Neural cell (in vitro differentiated cells): ENCODE measurements around the gene ANP32B. TPM values are rescaled to one million over a fixed set of nuclear protein-coding genes. Genes with fewer than 3 reads are reported as not detected.

ENCODE experiments used
- H2AFZ ChIP-seq: fragments of 200-600, 300-800 bp; sonication (generic), shearing (Covaris generic); 2 replicates; pipeline ENCODE4 v1.6.0; 2014; ENCODE audit warnings: low read depth, mild to moderate bottlenecking, antibody characterized with exemption, low read length, moderate library complexity
- H3F3A ChIP-seq: fragments of 200-600 bp; shearing (Covaris generic); 2 replicates; pipeline ENCODE4 v1.6.1; 2016; ENCODE audit warnings: mild to moderate bottlenecking, moderate library complexity, mixed read lengths, antibody characterized with exemption, low read length; ENCODE audit not compliant: insufficient read depth, poor library complexity, severe bottlenecking
- H3K27ac ChIP-seq: fragments of 200-600, 300-800 bp; sonication (generic), shearing (Covaris generic); 2 replicates; pipeline ENCODE4 v1.5.1; 2014; ENCODE audit warnings: mild to moderate bottlenecking, low read length, moderate library complexity
- H3K27me3 ChIP-seq: fragments of 300-800, 200-600 bp; sonication (generic), shearing (Covaris generic); 2 replicates; pipeline ENCODE4 v1.6.0; 2014; ENCODE audit warnings: mild to moderate bottlenecking, low read depth, low read length, moderate library complexity; ENCODE audit not compliant: insufficient read depth
- H3K36me3 ChIP-seq: fragments of 300-800, 200-600 bp; sonication (generic), shearing (Covaris generic); 2 replicates; pipeline ENCODE4 v1.5.1; 2014; ENCODE audit warnings: mild to moderate bottlenecking, antibody characterized with exemption, low read length, moderate library complexity; ENCODE audit not compliant: insufficient read depth
- H3K4me2 ChIP-seq: fragments of 300-800, 200-600 bp; sonication (generic), shearing (Covaris generic); 2 replicates; pipeline ENCODE4 v1.6.0; 2014; ENCODE audit warnings: mild to moderate bottlenecking, low read length
- H3K4me3 ChIP-seq: fragments of 300-800, 200-600 bp; sonication (generic), shearing (Covaris generic); 2 replicates; pipeline ENCODE4 v1.5.1; 2014; ENCODE audit warnings: mild to moderate bottlenecking, low read length, moderate library complexity
- H3K79me2 ChIP-seq: fragments of 200-600 bp; shearing (Covaris generic); replicated peaks from 2 replicates; pipeline ENCODE4 v1.6.0; 2014; ENCODE audit warnings: mild to moderate bottlenecking, low read length, moderate library complexity; ENCODE audit not compliant: insufficient read depth
- H3K9ac ChIP-seq: fragments of 300-800, 200-600 bp; sonication (generic), shearing (Covaris generic); 2 replicates; pipeline ENCODE4 v1.6.1; 2016; ENCODE audit warnings: mild to moderate bottlenecking, low read length, mixed read lengths
- H3K9me2 ChIP-seq: fragments of 200-600 bp; shearing (Covaris generic); 2 replicates; pipeline ENCODE4 v1.6.1; 2016; ENCODE audit warnings: mild to moderate bottlenecking, low read length, mixed read lengths; ENCODE audit not compliant: insufficient read depth
- H3K9me3 ChIP-seq: fragments of 200-600, 300-800 bp; sonication (generic), shearing (Covaris generic); 2 replicates; pipeline ENCODE4 v1.6.1; 2016; ENCODE audit warnings: mild to moderate bottlenecking, mixed run types, low read length, moderate library complexity, mixed read lengths
- H4K20me1 ChIP-seq: fragments of 200-600 bp; shearing (Covaris generic); 2 replicates; pipeline ENCODE4 v1.6.1; 2016; ENCODE audit warnings: mild to moderate bottlenecking, mixed run types; ENCODE audit not compliant: insufficient read depth
- EP300 ChIP-seq: fragments of 450-650 bp; conservative IDR thresholded peaks from 2 replicates; pipeline ENCODE4 v1.6.1; 2014; ENCODE audit warnings: antibody characterized with exemption, mild to moderate bottlenecking, moderate library complexity; ENCODE audit not compliant: poor library complexity, severe bottlenecking
- EZH2 ChIP-seq: fragments of 200-600, 300-800 bp; shearing (Covaris generic), sonication (generic); IDR thresholded peaks from 2 replicates; pipeline ENCODE4 v1.6.1; 2014; ENCODE audit warnings: antibody characterized with exemption, low read length, borderline replicate concordance, mild to moderate bottlenecking; ENCODE audit not compliant: insufficient read depth, poor library complexity, severe bottlenecking
- RAD21 ChIP-seq: fragments of 450-650 bp; conservative IDR thresholded peaks from 2 replicates; pipeline ENCODE4 v1.6.1; 2014; ENCODE audit warnings: antibody characterized with exemption, mild to moderate bottlenecking, moderate library complexity
- SMC3 ChIP-seq: fragments of 450-650 bp; conservative IDR thresholded peaks from 2 replicates; pipeline ENCODE4 v1.6.1; 2014; ENCODE audit warnings: antibody characterized with exemption, mild to moderate bottlenecking, moderate library complexity; ENCODE audit not compliant: poor library complexity
- TAF1 ChIP-seq: IDR thresholded peaks from 2 replicates; pipeline ENCODE4 v1.6.1; 2012; ENCODE audit warnings: low read depth
- polyA plus RNA-seq: library from polyadenylated mRNA; depleted of rRNA; stranded (reverse); fragments of >200 nt; gene quantifications from 2 replicates; pipeline ENCODE4 v1.2.3, GENCODE V29; 2014
- TF ChIP-seq, protein P1 (sequence below): fragments of 450-650 bp; IDR thresholded peaks from 2 replicates; pipeline ENCODE4 v1.5.1; 2014; ENCODE audit warnings: antibody characterized with exemption, mild to moderate bottlenecking, moderate library complexity; ENCODE audit not compliant: poor library complexity, severe bottlenecking
- TF ChIP-seq, protein P2 (sequence below): IDR thresholded peaks from 2 replicates; pipeline ENCODE4 v1.6.1; 2012; ENCODE audit warnings: borderline replicate concordance

The ANP32B gene
- polyA plus RNA-seq, 1 donor from 2014 or later, result 4.1 TPM

DNA sequence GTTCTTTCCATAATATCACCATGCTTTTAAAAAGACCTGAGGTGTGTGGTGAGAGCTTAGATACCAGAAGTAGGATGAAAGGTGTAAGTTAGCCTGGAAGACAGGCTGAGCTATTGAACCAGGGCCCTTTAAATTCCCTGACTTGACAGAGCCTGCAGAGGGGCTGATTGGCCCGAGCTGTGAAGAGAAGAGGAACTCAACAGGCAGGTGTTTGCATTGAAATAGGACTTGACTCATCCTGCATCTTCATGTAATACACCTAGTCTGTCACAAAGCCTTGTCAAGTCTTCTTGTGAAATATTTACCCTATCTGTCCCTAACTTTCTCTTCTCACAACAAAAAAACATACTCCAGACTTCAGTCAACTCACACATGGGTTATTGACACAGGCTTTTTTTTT, 16.6 kb upstream of the ANP32B start:
- no peak overlapping the region for H3K27ac ChIP-seq
- H3K79me2 ChIP-seq, result no peaks in the 10 kb centered on the region
- H3K27me3 ChIP-seq, result no peaks in the 10 kb centered on the region
- H3K9me3 ChIP-seq, result no peaks in the 10 kb centered on the region
- no peaks in the 10 kb centered on the region for H3F3A ChIP-seq
- TF ChIP-seq SMC3, result no peak
- H3K4me3 ChIP-seq, result no peak overlapping the region
- no peak overlapping the region for H2AFZ ChIP-seq
- no peak overlapping the region for H3K9ac ChIP-seq
- H3K4me2 ChIP-seq, result no peak overlapping the region
- no peaks in the 10 kb centered on the region for H3K36me3 ChIP-seq
- no peaks in the 10 kb centered on the region for H3K9me2 ChIP-seq
- no peaks in the 10 kb centered on the region for H4K20me1 ChIP-seq

DNA sequence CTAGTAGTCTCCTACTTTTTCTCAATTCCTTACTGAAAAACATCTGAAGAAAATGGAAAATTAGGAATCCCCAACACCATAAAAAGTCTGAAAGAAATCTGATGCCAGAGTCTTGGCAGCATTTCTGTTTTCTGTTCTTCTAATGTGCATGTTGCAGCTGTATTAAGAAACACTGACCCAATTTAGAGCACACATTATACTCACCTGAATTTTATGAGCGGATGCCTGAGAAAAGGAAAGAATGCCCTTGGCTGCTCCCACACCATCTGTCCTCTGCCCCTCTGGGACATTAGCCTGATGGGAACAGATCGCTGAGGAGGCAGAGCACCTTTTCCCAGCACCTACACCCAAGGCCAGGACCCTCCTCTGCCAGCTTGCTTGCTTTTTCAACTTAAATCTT, 14.1 kb upstream of the ANP32B start:
- no peak for TF ChIP-seq EP300
- no peak for TF ChIP-seq SMC3
- TF ChIP-seq RAD21, result no peak
- TF ChIP-seq, protein P1, sequence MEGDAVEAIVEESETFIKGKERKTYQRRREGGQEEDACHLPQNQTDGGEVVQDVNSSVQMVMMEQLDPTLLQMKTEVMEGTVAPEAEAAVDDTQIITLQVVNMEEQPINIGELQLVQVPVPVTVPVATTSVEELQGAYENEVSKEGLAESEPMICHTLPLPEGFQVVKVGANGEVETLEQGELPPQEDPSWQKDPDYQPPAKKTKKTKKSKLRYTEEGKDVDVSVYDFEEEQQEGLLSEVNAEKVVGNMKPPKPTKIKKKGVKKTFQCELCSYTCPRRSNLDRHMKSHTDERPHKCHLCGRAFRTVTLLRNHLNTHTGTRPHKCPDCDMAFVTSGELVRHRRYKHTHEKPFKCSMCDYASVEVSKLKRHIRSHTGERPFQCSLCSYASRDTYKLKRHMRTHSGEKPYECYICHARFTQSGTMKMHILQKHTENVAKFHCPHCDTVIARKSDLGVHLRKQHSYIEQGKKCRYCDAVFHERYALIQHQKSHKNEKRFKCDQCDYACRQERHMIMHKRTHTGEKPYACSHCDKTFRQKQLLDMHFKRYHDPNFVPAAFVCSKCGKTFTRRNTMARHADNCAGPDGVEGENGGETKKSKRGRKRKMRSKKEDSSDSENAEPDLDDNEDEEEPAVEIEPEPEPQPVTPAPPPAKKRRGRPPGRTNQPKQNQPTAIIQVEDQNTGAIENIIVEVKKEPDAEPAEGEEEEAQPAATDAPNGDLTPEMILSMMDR, result no peak
- Histone ChIP-seq H3K9me3 (no peaks in the 10 kb centered on the region), H3K4me2 (no peak overlapping the region), H3K27ac (no peak overlapping the region), H3F3A (no peaks in the 10 kb centered on the region), H2AFZ (no peak overlapping the region), H3K79me2 (no peaks in the 10 kb centered on the region), H4K20me1 (no peaks in the 10 kb centered on the region), H3K4me3 (no peak overlapping the region), H3K36me3 (no peaks in the 10 kb centered on the region), H3K9me2 (no peaks in the 10 kb centered on the region), H3K9ac (no peak overlapping the region), H3K27me3 (peaks cover 2% of the 10 kb centered on the region)

DNA sequence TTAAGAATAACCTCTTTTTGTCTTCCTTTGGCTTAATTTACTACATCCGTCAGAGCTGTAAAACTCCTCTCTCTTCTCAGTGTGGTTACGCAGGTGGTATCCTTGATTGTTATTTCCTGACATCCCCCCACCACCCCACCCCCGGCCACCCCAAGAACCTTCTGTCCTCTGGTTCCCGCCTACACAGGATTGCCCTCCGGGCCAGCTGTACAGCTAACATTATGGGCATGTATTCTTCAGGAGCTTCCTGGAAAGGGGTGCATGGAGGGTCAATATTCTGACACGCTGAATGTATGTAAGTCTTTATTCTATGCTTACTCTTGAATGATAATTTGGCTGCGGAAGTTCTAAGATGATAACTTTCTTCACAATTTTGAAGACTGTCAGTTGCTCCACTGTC, 13.0 kb upstream of the ANP32B start:
- no peak overlapping the region for H3K9ac ChIP-seq
- H3K79me2 ChIP-seq, result no peaks in the 10 kb centered on the region
- H2AFZ ChIP-seq, result no peak overlapping the region
- H3K36me3 ChIP-seq, result no peaks in the 10 kb centered on the region
- H3K9me2 ChIP-seq, result no peaks in the 10 kb centered on the region
- H3K27ac ChIP-seq, result no peak overlapping the region
- H3F3A ChIP-seq, result no peaks in the 10 kb centered on the region
- H3K4me2 ChIP-seq, result no peak overlapping the region
- no peaks in the 10 kb centered on the region for H3K9me3 ChIP-seq
- no peak overlapping the region for H3K4me3 ChIP-seq
- peaks cover 2% of the 10 kb centered on the region for H3K27me3 ChIP-seq
- TF ChIP-seq EZH2 (no peak), SMC3 (no peak), TAF1 (no peak)
- TF ChIP-seq, protein P2, sequence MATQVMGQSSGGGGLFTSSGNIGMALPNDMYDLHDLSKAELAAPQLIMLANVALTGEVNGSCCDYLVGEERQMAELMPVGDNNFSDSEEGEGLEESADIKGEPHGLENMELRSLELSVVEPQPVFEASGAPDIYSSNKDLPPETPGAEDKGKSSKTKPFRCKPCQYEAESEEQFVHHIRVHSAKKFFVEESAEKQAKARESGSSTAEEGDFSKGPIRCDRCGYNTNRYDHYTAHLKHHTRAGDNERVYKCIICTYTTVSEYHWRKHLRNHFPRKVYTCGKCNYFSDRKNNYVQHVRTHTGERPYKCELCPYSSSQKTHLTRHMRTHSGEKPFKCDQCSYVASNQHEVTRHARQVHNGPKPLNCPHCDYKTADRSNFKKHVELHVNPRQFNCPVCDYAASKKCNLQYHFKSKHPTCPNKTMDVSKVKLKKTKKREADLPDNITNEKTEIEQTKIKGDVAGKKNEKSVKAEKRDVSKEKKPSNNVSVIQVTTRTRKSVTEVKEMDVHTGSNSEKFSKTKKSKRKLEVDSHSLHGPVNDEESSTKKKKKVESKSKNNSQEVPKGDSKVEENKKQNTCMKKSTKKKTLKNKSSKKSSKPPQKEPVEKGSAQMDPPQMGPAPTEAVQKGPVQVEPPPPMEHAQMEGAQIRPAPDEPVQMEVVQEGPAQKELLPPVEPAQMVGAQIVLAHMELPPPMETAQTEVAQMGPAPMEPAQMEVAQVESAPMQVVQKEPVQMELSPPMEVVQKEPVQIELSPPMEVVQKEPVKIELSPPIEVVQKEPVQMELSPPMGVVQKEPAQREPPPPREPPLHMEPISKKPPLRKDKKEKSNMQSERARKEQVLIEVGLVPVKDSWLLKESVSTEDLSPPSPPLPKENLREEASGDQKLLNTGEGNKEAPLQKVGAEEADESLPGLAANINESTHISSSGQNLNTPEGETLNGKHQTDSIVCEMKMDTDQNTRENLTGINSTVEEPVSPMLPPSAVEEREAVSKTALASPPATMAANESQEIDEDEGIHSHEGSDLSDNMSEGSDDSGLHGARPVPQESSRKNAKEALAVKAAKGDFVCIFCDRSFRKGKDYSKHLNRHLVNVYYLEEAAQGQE, result no peak
- TF ChIP-seq, protein P1, result no peak
- no peaks in the 10 kb centered on the region for H4K20me1 ChIP-seq
